ENCODE data around the gene IL24.

The IL24 gene

DNA sequence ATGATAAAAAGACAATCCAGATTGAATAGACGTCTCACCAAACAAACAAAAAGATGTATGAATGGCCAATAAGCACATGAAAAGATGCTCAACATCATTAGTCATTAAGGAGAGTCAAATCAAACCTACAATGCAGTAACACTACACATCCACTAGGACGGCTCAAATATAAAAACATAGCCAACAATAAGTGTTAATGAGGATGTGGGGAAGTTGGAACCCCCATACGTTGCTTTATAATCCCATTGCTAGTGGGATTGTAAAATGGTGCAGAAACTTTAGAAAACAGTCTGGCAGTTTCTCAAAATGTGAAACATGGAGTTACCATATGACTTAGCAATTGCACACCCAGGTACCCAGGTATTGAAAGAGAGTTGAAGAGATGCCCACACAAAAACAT is 14.7 kb upstream of the IL24 start:
- no peak for DNase-seq

GRCh38 chr1:206883160-206883559 is 14.1 kb upstream of the IL24 start:
- no peak for DNase-seq

- DNase-seq: no peak
These were observed 13.4 kb upstream of the IL24 start for GRCh38 chr1:206883876-206884275.

DNA sequence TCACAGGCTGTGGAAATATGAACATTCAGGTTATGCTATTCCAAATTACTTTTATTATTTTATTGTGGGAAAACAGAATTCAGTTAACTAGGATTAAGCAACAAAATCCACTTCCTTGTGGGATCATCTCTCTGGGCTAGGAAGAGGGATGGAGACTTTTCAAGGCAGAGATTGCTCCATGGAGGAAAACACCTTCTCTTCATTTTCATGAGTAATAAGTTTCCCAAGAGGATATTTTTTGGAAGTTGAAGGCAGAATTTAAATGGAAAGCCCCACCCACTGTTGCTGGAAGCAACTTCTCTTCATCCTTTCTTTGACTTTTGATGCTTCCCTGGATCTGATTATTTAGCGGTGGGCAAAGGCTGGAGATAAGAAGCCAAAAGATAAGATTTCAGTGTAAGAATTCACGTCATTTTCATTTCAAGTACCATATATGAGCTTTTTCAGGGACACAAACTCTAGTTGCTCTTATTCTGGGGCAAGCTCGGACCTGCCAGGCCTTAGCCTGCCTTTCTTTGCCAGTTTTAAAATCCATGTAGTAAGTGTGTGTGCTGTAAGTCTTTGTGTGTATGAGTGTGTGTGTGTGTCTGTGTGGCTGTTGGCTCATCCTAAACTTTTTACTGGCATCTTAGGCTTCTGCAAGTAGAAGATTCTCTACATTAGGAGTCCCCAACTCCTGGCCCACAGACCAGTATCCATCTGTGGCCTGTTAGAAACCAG is 11.7 kb upstream of the IL24 start:
- DNase-seq: no peak

DNA sequence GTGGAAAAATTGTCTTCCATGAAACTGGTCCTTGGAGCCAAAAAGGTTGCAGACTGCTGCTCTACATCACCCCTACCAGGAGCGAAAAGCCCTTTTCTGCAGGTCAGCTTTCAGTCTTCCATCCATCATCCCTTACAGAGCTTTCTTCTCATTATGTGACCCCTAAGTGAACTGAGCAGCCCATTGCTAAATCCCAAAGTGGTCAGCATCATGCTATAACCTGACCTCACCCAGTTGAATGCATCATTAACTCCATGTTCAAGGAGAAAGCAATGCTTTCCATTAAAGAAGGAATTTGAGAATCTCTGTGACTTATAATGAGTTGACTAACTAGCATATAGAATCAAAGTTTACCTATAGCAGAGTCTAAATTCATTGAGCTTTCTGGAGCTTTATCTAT is 10.4 kb upstream of the IL24 start:
- no peak for DNase-seq

GRCh38 chr1:206887701-206888100 is 9.5 kb upstream of the IL24 start:
- peak; percentile 63 for DNase-seq

DNA sequence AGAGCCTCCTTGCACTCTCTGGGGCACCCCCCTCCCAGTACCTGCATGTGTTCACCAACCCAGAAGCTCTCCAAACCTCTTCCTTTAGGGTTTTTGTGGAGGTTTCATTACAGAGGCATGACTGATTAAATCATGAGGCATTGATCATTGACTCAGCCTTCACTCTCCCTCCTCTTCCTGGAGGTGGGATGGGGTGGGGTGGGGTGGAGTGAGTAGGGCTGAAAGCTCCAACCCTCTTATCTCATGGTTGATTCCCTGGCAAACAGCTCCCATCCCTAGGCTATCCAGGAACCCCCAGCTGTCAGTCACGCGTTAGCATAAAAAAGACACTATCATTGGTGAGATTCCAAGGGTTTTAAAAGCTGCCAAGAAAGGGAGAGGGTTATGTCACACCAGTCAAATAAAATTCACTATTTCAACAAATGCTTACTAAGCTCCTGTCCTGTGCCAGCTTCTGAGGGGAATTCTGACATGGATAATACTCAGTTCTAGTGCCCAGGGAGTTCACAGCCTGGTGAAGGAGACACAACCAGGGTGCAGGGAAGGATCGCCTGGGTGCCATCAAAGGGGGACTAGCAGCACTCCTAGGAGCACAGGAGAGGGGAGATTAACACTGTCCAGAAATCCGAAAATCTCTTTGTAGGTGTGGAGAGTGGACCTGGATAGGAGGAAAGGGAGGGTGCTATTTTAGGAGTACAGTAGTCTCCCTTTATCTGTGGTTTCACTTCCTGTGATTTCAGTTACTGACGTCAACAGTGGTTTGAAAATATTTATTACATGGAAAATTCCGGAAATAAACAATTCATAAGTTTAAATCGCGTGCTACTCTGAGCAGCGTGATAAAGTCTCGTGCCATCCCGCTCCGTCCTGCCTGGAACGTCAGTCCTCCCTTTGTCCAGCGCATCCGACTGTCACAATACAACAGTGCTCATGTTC is 6.8 kb upstream of the IL24 start:
- DNase-seq: no peak

DNA sequence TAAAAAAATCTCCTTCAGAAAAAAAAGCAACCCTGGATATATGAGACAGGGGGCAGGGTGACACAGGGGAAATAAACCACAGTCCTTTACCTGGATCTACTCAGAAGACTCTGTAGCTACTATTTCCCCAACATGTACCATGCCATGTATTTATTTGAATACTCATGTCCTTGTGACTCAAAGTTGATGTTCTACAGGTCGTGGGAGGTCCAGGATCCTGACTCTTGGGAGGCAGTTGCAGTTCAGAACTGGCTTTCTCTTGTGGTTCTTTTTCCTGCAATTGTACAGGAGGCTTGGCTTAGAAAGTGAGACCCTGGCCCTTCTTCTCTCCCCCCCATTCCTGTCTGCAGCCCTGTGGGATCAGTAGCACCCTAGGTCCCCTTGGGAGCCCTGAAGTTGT is 5.8 kb upstream of the IL24 start:
- no peak for DNase-seq

- no peak for DNase-seq
These were observed 4.8 kb upstream of the IL24 start for GRCh38 chr1:206892351-206892984.

DNA sequence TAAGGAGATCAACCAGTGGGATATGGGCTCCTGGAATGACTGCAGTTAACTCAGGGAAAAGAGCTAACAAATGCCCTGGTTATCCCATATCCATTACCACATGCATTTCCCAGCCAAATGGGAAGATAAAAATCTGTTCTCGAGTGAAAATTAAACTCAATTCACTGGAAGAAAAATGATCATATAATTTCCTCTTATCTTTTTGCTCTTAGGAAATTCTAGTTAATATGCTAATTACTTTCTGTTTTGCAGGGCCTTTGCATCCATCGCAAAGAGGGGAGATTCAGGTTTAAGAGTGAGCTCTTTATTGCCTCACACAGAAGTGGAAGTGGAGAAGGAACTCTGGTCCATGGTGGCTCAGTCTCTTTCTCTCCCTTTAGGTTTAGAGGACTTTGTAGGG is 3.9 kb upstream of the IL24 start:
- no peak for DNase-seq

GRCh38 chr1:206895325-206895724 is 1.9 kb upstream of the IL24 start:
- peak; percentile 96 for DNase-seq

DNA sequence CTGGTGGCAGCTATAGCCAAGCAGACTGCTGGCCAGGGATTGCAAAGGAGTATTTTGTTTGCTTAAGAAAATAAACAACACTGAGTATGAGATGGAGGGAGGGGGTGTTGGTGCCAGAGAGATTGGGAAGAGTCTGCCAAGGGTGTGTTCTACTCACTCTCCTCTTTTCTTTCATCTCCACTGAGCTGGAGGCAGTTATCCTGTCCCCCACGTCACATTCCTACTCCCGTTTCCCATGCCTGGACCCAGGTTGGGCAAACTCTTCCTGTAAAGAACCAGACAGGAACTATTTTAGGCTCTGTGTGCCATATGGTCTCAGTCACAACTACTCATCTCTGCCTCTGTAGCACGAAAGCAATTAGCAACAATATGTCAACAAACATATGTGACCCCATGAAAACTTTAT is 1.4 kb upstream of the IL24 start:
- DNase-seq: peak; percentile 91

GRCh38 chr1:206896261-206896660 is 982 bp upstream of the IL24 start:
- no peak for DNase-seq

- peak; percentile 84 for DNase-seq
These were observed 1.1 kb downstream of the IL24 start for GRCh38 chr1:206898089-206898914.

- no peak for DNase-seq
These were observed 1.7 kb downstream of the IL24 start for GRCh38 chr1:206898915-206899431.

DNA sequence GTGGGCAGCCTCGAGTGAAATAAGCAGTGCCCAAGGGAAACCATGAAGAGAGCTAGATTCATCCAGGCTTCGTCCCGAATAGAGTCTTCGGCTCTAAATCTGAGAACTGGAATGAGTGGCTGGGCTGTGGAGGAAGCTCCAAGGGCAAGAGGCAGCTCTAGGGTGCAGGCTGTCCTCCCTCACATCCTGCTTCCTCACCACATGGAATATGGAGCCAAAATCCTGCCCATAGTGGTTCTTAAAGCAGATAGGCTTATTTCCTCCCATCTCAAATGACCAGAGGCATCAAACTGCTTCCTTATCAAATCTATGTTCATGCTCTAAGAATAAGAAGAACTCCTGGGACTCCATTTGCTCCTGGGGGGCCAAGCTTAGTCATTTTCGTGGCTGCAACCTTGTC is 2.5 kb downstream of the IL24 start:
- DNase-seq: no peak

DNA sequence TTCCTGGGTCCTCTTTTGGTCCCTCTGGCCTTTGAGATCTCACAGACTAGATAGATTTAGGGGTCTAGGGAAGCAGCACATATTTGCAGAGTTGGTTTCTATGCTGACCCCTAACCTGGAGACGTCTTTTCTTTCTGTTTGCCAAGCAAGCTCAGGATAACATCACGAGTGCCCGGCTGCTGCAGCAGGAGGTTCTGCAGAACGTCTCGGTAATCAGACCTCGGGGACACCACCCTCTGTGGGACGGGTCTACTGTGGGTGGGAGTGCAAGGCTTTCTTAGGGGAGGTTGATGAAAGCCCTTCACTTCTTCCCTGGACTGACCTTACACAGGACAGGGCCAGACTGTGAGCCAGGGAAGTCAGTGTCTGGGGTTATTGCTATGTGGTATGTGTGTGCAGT is 2.9 kb downstream of the IL24 start:
- no peak for DNase-seq

DNA sequence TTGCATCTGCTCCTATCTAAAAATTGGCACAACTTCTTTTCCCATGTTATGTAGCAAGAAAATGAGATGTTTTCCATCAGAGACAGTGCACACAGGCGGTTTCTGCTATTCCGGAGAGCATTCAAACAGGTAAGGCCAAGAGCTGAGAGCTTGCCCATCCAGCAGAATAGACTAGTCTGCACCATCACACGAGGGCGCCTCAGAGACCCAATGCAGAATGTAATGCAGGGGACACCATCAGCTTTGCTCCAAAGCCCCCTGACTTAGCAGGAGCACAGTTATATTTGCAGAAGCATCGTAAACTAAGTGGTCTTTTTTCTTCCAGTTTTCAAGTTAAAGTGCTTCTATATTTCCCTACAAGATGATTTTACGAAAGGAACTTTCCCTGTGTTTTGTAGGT is 4.7 kb downstream of the IL24 start:
- DNase-seq: no peak

GRCh38 chr1:206902702-206903101 is 5.5 kb downstream of the IL24 start:
- DNase-seq: no peak

GRCh38 chr1:206903687-206904086 is 6.4 kb downstream of the IL24 start:
- no peak for DNase-seq

GRCh38 chr1:206904423-206905142 is 7.3 kb downstream of the IL24 start:
- no peak for DNase-seq

Data from DMS53 (cell line).